ENCODE results near the gene HEXIM1. TPM values are rescaled to one million over a fixed set of nuclear protein-coding genes. Genes with fewer than 3 reads are reported as not detected.
A peak's percentile ranks its signal among the peaks of the same experiment; 100 is the strongest.

Gene HEXIM1
- total RNA-seq, 1 experiment from 2014 or later, result 29.6 TPM

GRCh38 chr17:45139533-45139920 is 8.7 kb upstream of the HEXIM1 start (continued):
- TF ChIP-seq, protein P1, sequence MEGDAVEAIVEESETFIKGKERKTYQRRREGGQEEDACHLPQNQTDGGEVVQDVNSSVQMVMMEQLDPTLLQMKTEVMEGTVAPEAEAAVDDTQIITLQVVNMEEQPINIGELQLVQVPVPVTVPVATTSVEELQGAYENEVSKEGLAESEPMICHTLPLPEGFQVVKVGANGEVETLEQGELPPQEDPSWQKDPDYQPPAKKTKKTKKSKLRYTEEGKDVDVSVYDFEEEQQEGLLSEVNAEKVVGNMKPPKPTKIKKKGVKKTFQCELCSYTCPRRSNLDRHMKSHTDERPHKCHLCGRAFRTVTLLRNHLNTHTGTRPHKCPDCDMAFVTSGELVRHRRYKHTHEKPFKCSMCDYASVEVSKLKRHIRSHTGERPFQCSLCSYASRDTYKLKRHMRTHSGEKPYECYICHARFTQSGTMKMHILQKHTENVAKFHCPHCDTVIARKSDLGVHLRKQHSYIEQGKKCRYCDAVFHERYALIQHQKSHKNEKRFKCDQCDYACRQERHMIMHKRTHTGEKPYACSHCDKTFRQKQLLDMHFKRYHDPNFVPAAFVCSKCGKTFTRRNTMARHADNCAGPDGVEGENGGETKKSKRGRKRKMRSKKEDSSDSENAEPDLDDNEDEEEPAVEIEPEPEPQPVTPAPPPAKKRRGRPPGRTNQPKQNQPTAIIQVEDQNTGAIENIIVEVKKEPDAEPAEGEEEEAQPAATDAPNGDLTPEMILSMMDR (IDR thresholded peaks at IDR 0.05), result no peak
- TF ChIP-seq CBFB (CRISPR knock-in tag; IDR thresholded peaks at IDR 0.05; ENCODE audit: low read depth) (no peak), ESRRA (CRISPR knock-in tag; IDR thresholded peaks at IDR 0.05; ENCODE audit: borderline replicate concordance) (no peak), MYBL2 (CRISPR knock-in tag; IDR thresholded peaks at IDR 0.05) (no peak), E2F4 (CRISPR knock-in tag; IDR thresholded peaks at IDR 0.05; ENCODE audit: borderline replicate concordance, low read depth) (no peak), USF2 (CRISPR knock-in tag; IDR thresholded peaks at IDR 0.05) (no peak), ZNF232 (CRISPR knock-in tag; IDR thresholded peaks at IDR 0.05) (no peak), ZNF219 (CRISPR knock-in tag; IDR thresholded peaks at IDR 0.05; ENCODE audit: borderline replicate concordance) (no peak), NFYB (CRISPR knock-in tag; conservative IDR thresholded peaks at IDR 0.05; ENCODE audit: low read depth) (no peak)
- TF ChIP-seq, protein P2, sequence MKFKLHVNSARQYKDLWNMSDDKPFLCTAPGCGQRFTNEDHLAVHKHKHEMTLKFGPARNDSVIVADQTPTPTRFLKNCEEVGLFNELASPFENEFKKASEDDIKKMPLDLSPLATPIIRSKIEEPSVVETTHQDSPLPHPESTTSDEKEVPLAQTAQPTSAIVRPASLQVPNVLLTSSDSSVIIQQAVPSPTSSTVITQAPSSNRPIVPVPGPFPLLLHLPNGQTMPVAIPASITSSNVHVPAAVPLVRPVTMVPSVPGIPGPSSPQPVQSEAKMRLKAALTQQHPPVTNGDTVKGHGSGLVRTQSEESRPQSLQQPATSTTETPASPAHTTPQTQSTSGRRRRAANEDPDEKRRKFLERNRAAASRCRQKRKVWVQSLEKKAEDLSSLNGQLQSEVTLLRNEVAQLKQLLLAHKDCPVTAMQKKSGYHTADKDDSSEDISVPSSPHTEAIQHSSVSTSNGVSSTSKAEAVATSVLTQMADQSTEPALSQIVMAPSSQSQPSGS (CRISPR knock-in tag; IDR thresholded peaks at IDR 0.05; ENCODE audit: borderline replicate concordance, low read depth), result no peak

GRCh38 chr17:45143094-45143670 is 5.1 kb upstream of the HEXIM1 start:
- Mint-ChIP-seq H3K4me3 (peak overlapping the region; percentile 77), H3K9me3 (no peaks in the 10 kb centered on the region)
- no peak for DNase-seq (ENCODE audit: low spot score)

More at GRCh38 chr17:45143094-45143670, 5.1 kb upstream of the HEXIM1 start:
- ATAC-seq, result no peak
- peak overlapping the region; percentile 71; the same call in 1 of the 2 replicates for H3K27ac Mint-ChIP-seq
- TF ChIP-seq ETV6 (CRISPR knock-in tag; IDR thresholded peaks at IDR 0.05) (0 out of 2 replicates have a peak, but pooled peaks have one; percentile 27), NR3C1 (CRISPR knock-in tag; conservative IDR thresholded peaks at IDR 0.05; ENCODE audit: low read depth) (no peak), USF1 (CRISPR knock-in tag; IDR thresholded peaks at IDR 0.05) (no peak), ZBTB21 (CRISPR knock-in tag; IDR thresholded peaks at IDR 0.05; ENCODE audit: borderline replicate concordance) (no peak), ZBTB43 (CRISPR knock-in tag; IDR thresholded peaks at IDR 0.05) (no peak)
- peaks cover 28% of the 10 kb centered on the region for H3K4me1 Mint-ChIP-seq
- H3K36me3 Mint-ChIP-seq, result peaks cover 3% of the 10 kb centered on the region; the same call in 1 of the 2 replicates
- H3K27me3 Mint-ChIP-seq (ENCODE audit: low read depth), result peaks cover 3% of the 10 kb centered on the region; the same call in 1 of the 2 replicates
- ChIA-PET CTCF (interaction anchor here (1.0 to 16.3 kb wide), 6 partner anchors 9 to 92 kb away, joined by 4 to 531 read pairs (median 13); partner anchors contain the start of genes ACBD4, HEXIM2 and PLCD3), POLR2A (interaction anchor here (1.0 to 3.1 kb wide), 3 partner anchors 8 to 29 kb away, joined by 5 to 16 read pairs (median 8); partner anchors contain the start of genes ACBD4 and HEXIM2)
